ENCODE measurements around the gene DERL2.

- no peak for TF ChIP-seq POLR2A (IDR thresholded peaks at IDR 0.05; ENCODE audit: low read depth, low read length)
- TF ChIP-seq TAF1 (IDR thresholded peaks at IDR 0.05; ENCODE audit: borderline replicate concordance, low read depth, low read length): no peak
Measured at GRCh38 chr17:5492970-5493369, 7.0 kb upstream of the DERL2 start.
